ENCODE data around the gene PSORS1C2. TPM values are rescaled to one million over a fixed set of nuclear protein-coding genes. Genes with fewer than 3 reads are reported as not detected.

PSORS1C2 gene
- total RNA-seq, 4 donors from 2014 or later: not detected

- Histone ChIP-seq H3K36me3 (no peaks in the 10 kb centered on the region), H3K9me3 (no peaks in the 10 kb centered on the region), H3K27ac (replicated peaks in 1 of 4) (peak overlapping the region in 1 of 4 donors; percentile 58), H3K27me3 (no peaks in the 10 kb centered on the region), H3K4me1 (peaks cover 0 to 19% (median 6%) of the 10 kb centered on the region in 4 donors), H3K4me3 (peak overlapping the region; percentile 26 to 52 (median 48))
- DNase-seq (ENCODE audit: extremely low spot score): no peak
- 97% methylated on average over 8 of the region's 8 CpGs for WGBS
- intact Hi-C loops (cut with DNase I): no loop called here
- no peak for TF ChIP-seq EP300 (IDR thresholded peaks at IDR 0.05)
- TF ChIP-seq, protein P1, sequence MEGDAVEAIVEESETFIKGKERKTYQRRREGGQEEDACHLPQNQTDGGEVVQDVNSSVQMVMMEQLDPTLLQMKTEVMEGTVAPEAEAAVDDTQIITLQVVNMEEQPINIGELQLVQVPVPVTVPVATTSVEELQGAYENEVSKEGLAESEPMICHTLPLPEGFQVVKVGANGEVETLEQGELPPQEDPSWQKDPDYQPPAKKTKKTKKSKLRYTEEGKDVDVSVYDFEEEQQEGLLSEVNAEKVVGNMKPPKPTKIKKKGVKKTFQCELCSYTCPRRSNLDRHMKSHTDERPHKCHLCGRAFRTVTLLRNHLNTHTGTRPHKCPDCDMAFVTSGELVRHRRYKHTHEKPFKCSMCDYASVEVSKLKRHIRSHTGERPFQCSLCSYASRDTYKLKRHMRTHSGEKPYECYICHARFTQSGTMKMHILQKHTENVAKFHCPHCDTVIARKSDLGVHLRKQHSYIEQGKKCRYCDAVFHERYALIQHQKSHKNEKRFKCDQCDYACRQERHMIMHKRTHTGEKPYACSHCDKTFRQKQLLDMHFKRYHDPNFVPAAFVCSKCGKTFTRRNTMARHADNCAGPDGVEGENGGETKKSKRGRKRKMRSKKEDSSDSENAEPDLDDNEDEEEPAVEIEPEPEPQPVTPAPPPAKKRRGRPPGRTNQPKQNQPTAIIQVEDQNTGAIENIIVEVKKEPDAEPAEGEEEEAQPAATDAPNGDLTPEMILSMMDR (IDR thresholded peaks at IDR 0.05): no peak
Measured at GRCh38 chr6:31179896-31180295, 41.0 kb upstream of the PSORS1C2 start.

GRCh38 chr6:31179042-31179386 is 40.1 kb upstream of the PSORS1C2 start:
- Histone ChIP-seq H3K4me3 (no peak overlapping the region), H3K27me3 (no peaks in the 10 kb centered on the region), H3K4me1 (peaks cover 0 to 19% (median 6%) of the 10 kb centered on the region in 4 donors), H3K27ac (replicated peaks in 1 of 4) (no peak overlapping the region), H3K36me3 (no peaks in the 10 kb centered on the region), H3K9me3 (no peaks in the 10 kb centered on the region)
- no peak for DNase-seq (ENCODE audit: extremely low spot score)
- intact Hi-C loops (cut with DNase I): no loop called here
- WGBS: 78% methylated on average over 4 of the region's 4 CpGs
- TF ChIP-seq, protein P1 (IDR thresholded peaks at IDR 0.05): no peak
- no peak for TF ChIP-seq EP300 (IDR thresholded peaks at IDR 0.05)
- TF ChIP-seq POLR2AphosphoS5 (IDR thresholded peaks at IDR 0.05): no peak
- no peak for TF ChIP-seq POLR2A (IDR thresholded peaks at IDR 0.05; ENCODE audit: low read depth)

GRCh38 chr6:31178143-31179041 is 39.5 kb upstream of the PSORS1C2 start:
- TF ChIP-seq POLR2A (IDR thresholded peaks at IDR 0.05; ENCODE audit: low read depth) (no peak), EP300 (IDR thresholded peaks at IDR 0.05) (no peak), POLR2AphosphoS5 (IDR thresholded peaks at IDR 0.05) (no peak)
- TF ChIP-seq, protein P1 (IDR thresholded peaks at IDR 0.05): no peak
- intact Hi-C loops (cut with DNase I): no loop called here
- Histone ChIP-seq H3K27me3 (no peaks in the 10 kb centered on the region), H3K4me1 (peaks cover 0 to 19% (median 6%) of the 10 kb centered on the region in 4 donors), H3K27ac (replicated peaks in 1 of 4) (no peak overlapping the region), H3K9me3 (no peaks in the 10 kb centered on the region), H3K36me3 (no peaks in the 10 kb centered on the region), H3K4me3 (no peak overlapping the region)
- DNase-seq (ENCODE audit: extremely low spot score): no peak
- 57% methylated on average over 8 of the region's 8 CpGs for WGBS

DNA sequence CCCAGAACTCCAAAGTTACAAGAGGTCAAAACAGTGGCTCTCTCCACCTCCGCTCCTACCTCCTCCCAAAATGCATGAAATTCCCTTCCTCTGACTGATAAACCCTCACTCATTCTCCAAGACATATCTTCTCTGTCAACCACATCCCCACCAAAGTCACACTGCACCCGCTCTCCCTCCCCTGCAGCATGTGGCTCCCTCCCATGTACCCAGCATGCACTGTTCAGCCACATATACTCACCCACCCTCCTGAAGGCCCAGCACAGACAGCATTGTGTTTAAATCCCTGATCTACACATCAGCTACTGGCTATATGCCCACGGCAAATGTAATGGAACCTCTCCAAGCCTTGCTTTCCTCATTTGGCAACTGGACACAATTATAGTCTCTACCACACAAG is 37.1 kb upstream of the PSORS1C2 start:
- WGBS: 72% methylated on average over 3 of the region's 3 CpGs
- H3K27ac ChIP-seq (replicated peaks in 1 of 4): no peak overlapping the region
- intact Hi-C loops (cut with DNase I): no loop called here

More for the DNA sequence above, 37.1 kb upstream of the PSORS1C2 start:
- Histone ChIP-seq H3K9me3 (no peaks in the 10 kb centered on the region), H3K27me3 (no peaks in the 10 kb centered on the region), H3K4me1 (peaks cover 0 to 16% (median 8%) of the 10 kb centered on the region in 4 donors), H3K36me3 (no peaks in the 10 kb centered on the region), H3K4me3 (no peak overlapping the region)
- DNase-seq (ENCODE audit: extremely low spot score): no peak
- TF ChIP-seq EP300 (IDR thresholded peaks at IDR 0.05) (no peak), POLR2AphosphoS5 (IDR thresholded peaks at IDR 0.05) (no peak), POLR2A (IDR thresholded peaks at IDR 0.05; ENCODE audit: low read depth) (no peak)
- TF ChIP-seq, protein P1 (IDR thresholded peaks at IDR 0.05): no peak

All from esophagus muscularis mucosa (tissue), 4 donors.